ENCODE results near the gene FAM171A2. TPM values are rescaled to one million over a fixed set of nuclear protein-coding genes. Genes with fewer than 3 reads are reported as not detected.

The FAM171A2 gene
- total and polyA plus RNA-seq, 10 of the 15 experiments (the other 5 are each of a cell fraction or from before 2014, with no cell fraction given), result 0.08 to 1.7 (median 0.27) TPM; not detected in 2

- FAIRE-seq, result no peak
- WGBS (ENCODE audit: insufficient coverage, insufficient replicate concordance, low lambda C conversion rate, missing lambda C conversion rate), result 56% methylated on average over 18 of the region's 22 CpGs
- Histone ChIP-seq H3K9ac (ENCODE audit: control insufficient read depth, insufficient read depth, low read length) (no peak overlapping the region), H3K27me3 (replicated peaks in 1 of 2; ENCODE audit: control insufficient read depth in 2 of 2, insufficient read depth in 2 of 2, low read length in 1 of 2) (no peaks in the 10 kb centered on the region; a peak in 1 of 4 replicates), H3K27ac (ENCODE audit: control insufficient read depth, insufficient read depth) (no peak overlapping the region), H3K36me3 (ENCODE audit: control insufficient read depth in 2 of 2, insufficient read depth in 2 of 2, low read length in 1 of 2) (peaks cover 18 to 20% of the 10 kb centered on the region in 2 experiments; a peak in 3 of 4 replicates), H3K79me2 (ENCODE audit: control insufficient read depth, insufficient read depth, low read length) (peaks cover 18% of the 10 kb centered on the region), H3K9me3 (replicated peaks; ENCODE audit: control insufficient read depth, insufficient read depth, low read length) (no peaks in the 10 kb centered on the region), H3K4me3 (no peak overlapping the region), H3K4me2 (ENCODE audit: control insufficient read depth, insufficient read depth) (peak overlapping the region; percentile 42; the same call in 1 of the 2 replicates), H2AFZ (ENCODE audit: control insufficient read depth, low read depth, low read length) (no peak overlapping the region), H3K4me1 (ENCODE audit: control insufficient read depth, insufficient read depth, low read length) (peaks cover 26% of the 10 kb centered on the region), H4K20me1 (ENCODE audit: control insufficient read depth, insufficient read depth) (no peaks in the 10 kb centered on the region)
- ChIA-PET SMC1A (ENCODE audit: uncharacterized antibody, unreplicated experiment) (interaction anchor here (0.8 to 1.6 kb wide), 2 partner anchors 161 to 170 kb away, joined by 3 to 4 read pairs; no protein-coding TSS in a partner anchor), POLR2A (no interaction called here), RAD21 (ENCODE audit: unreplicated experiment) (interaction anchor here (1.4 to 1.6 kb wide), 2 partner anchors 11 to 136 kb away, joined by 4 read pairs; partner anchors contain the start of gene FAM171A2), CTCF (interaction anchor here (1.0 to 12.5 kb wide), 4 partner anchors 10 to 143 kb away, joined by 3 to 154 read pairs (median 6); partner anchors contain the start of gene FAM171A2)
- no peak for ATAC-seq
- intact Hi-C loops (cut with micrococcal nuclease; ENCODE audit: unreplicated experiment) (no loop called here), in situ Hi-C loops (cut with MboI) (no loop called here)
- DNase-seq (ENCODE audit: low read depth, low spot score), result no peak
- no TSS peak for BruUV-seq (replicated peaks)
- TF ChIP-seq MTA3 (IDR thresholded peaks at IDR 0.05; ENCODE audit: borderline replicate concordance, low read length), result 0 out of 2 replicates have a peak, but pooled peaks have one; percentile 7
- TF ChIP-seq BRCA1 (IDR thresholded peaks at IDR 0.05; ENCODE audit: low read depth, low read length), result no peak
- TF ChIP-seq, protein P1, sequence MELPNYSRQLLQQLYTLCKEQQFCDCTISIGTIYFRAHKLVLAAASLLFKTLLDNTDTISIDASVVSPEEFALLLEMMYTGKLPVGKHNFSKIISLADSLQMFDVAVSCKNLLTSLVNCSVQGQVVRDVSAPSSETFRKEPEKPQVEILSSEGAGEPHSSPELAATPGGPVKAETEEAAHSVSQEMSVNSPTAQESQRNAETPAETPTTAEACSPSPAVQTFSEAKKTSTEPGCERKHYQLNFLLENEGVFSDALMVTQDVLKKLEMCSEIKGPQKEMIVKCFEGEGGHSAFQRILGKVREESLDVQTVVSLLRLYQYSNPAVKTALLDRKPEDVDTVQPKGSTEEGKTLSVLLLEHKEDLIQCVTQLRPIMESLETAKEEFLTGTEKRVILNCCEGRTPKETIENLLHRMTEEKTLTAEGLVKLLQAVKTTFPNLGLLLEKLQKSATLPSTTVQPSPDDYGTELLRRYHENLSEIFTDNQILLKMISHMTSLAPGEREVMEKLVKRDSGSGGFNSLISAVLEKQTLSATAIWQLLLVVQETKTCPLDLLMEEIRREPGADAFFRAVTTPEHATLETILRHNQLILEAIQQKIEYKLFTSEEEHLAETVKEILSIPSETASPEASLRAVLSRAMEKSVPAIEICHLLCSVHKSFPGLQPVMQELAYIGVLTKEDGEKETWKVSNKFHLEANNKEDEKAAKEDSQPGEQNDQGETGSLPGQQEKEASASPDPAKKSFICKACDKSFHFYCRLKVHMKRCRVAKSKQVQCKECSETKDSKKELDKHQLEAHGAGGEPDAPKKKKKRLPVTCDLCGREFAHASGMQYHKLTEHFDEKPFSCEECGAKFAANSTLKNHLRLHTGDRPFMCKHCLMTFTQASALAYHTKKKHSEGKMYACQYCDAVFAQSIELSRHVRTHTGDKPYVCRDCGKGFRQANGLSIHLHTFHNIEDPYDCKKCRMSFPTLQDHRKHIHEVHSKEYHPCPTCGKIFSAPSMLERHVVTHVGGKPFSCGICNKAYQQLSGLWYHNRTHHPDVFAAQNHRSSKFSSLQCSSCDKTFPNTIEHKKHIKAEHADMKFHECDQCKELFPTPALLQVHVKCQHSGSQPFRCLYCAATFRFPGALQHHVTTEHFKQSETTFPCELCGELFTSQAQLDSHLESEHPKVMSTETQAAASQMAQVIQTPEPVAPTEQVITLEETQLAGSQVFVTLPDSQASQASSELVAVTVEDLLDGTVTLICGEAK (IDR thresholded peaks at IDR 0.05; ENCODE audit: borderline replicate concordance), result peak; percentile 38; the same call in 1 of the 2 replicates
- no peak for TF ChIP-seq NRF1 (conservative IDR thresholded peaks at IDR 0.05; ENCODE audit: low read depth, low read length)
Observed at GRCh38 chr17:44352828-44353671, 10.6 kb downstream of the FAM171A2 start.
